Measurements from ENCODE around the gene SLC5A1.
"Not testable (repeated sequence)": the region's sequence is repeated elsewhere in the genome, so short reads cannot be mapped to it uniquely, and the experiment has no call there.

The SLC5A1 gene

GRCh38 chr22:32150647-32151046 is 107.6 kb downstream of the SLC5A1 start:
- not testable (repeated sequence) for DNase-seq

GRCh38 chr22:32151641-32152040 is 108.6 kb downstream of the SLC5A1 start:
- DNase-seq: not testable (repeated sequence)

- DNase-seq: not testable (repeated sequence)
These were observed 111.7 kb downstream of the SLC5A1 start for GRCh38 chr22:32154727-32155126.

- DNase-seq: not testable (repeated sequence)
These were observed 114.6 kb downstream of the SLC5A1 start for GRCh38 chr22:32157632-32158031.

- no peak for DNase-seq
These were observed 115.9 kb downstream of the SLC5A1 start, which contains the start of gene C22orf42 for GRCh38 chr22:32158712-32159533. Gene C22orf42, minus strand, starts transcription at chr22:32159303. Its CDS starts 88 bp downstream, at chr22:32159215.

- not testable (repeated sequence) for DNase-seq
These were observed 117.3 kb downstream of the SLC5A1 start for GRCh38 chr22:32160411-32160810.
